H54 (cell line): ENCODE results near the gene ZNF75A.
"Not testable (repeated sequence)": the region's sequence is repeated elsewhere in the genome, so short reads cannot be mapped to it uniquely, and the experiment has no call there.

Experiments used
- DNase-seq: peaks from one replicate; pipeline ENCODE4 v3.0.0; 2011; ENCODE audit warnings: low spot score, mixed read lengths; ENCODE audit not compliant: insufficient read length
- FAIRE-seq: peaks from 3 replicates; lab custom pipeline; 2011; peaks lifted over from hg19 to GRCh38; lab: Jason Lieb, UNC
- POLR2A ChIP-seq: IDR thresholded peaks from 2 replicates; pipeline ENCODE4 v1.6.1; 2011; ENCODE audit warnings: low read depth, mild to moderate bottlenecking, low read length

ZNF75A gene

GRCh38 chr16:3305109-3306068, at the start of gene ZNF75A, which contains the start of gene TIGD7:
ZNF75A (plus strand) TSS chr16:3305497; CDS start chr16:3308429, 2,932 bp downstream.
TIGD7 (minus strand) TSS chr16:3305430; CDS start chr16:3300614, 4,816 bp downstream.
- peak; percentile 45 for FAIRE-seq

DNA sequence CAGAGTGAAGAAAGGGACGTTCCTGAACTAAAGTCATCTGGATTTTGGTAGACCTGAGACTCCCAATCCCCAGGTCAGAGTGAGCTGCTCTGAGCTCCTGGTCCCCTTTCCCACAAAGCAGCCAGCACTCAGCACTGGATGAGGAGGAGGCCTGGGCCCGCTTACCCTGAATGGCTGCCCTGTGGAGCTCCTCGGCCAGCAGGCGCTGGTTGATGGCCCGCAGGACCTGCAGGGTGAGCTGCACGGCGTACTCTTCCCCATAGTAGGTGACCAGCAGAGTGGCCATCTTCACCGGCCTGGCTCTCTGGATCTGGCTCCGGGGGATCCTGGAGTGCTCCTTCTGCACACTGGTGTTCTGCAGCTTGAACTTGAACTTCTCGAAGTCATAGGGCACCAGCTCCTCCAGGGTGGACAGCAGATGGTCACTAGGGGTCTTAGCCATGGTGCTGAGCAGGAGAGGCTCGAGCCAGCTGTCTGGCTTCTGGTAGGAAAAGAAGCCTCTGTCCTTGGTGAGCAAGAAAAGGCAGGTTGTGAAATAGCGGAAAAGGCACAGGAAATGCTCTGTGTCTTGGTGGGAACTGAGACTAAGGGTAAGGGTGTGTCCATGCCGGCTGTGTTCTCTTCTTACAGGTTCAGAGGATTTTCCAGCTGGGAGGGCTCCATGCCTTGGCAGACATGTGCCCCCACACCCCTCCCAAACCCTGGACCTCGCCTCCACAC, 49.0 kb upstream of the ZNF75A start, which contains the start of gene MEFV:
Gene MEFV (minus strand): TSS at position 488 of the 720 bp plus-strand sequence. CDS start 46 bp downstream, at position 442.
- FAIRE-seq (no peak), DNase-seq (no peak)
- no peak for TF ChIP-seq POLR2A

More at GRCh38 chr16:3305109-3306068, at the start of gene ZNF75A, which contains the start of gene TIGD7:
- peak; percentile 89 for DNase-seq
- peak; percentile 78 for TF ChIP-seq POLR2A

GRCh38 chr16:3256866-3257465, 48.3 kb upstream of the ZNF75A start:
- DNase-seq (no peak), FAIRE-seq (no peak)

DNA sequence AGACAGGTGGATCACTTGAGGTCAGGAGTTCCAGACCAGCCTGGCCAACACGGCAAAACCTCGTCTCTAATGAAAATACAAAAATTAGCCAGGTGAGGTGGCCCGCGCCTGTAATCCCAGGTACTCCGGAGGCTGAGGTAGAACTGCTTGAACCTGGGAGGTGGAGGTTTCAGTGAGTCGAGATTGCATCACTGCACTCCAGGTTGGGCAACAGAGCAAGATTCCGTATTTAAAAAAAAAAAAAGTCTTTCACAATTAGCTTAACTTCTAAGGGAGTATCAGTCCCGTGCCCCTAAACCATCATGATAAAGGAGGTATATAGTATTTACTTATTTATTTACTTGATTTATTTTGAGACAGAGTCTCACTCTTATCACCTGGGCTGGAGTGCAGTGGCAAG, 45.5 kb upstream of the ZNF75A start:
- TF ChIP-seq POLR2A = no peak
- DNase-seq = no peak
- no peak for FAIRE-seq

More at GRCh38 chr16:3256866-3257465, 48.3 kb upstream of the ZNF75A start:
- no peak for TF ChIP-seq POLR2A

- FAIRE-seq = no peak
- no peak for DNase-seq
- TF ChIP-seq POLR2A = no peak
Observed at GRCh38 chr16:3262517-3262916, 42.8 kb upstream of the ZNF75A start.

- TF ChIP-seq POLR2A = peak; percentile 52
- peak; percentile 98 for DNase-seq
- FAIRE-seq = peak; percentile 50
Observed at GRCh38 chr16:3264137-3265036, 40.9 kb upstream of the ZNF75A start.

GRCh38 chr16:3266873-3267537, 38.3 kb upstream of the ZNF75A start:
- no peak for TF ChIP-seq POLR2A
- peak; percentile 49 for DNase-seq
- FAIRE-seq = peak; percentile 60

GRCh38 chr16:3268294-3268693, 37.0 kb upstream of the ZNF75A start:
- TF ChIP-seq POLR2A = no peak
- no peak for FAIRE-seq
- DNase-seq = no peak

- DNase-seq, FAIRE-seq: not testable (repeated sequence)
Observed at GRCh38 chr16:3270718-3271117, 34.6 kb upstream of the ZNF75A start.

DNA sequence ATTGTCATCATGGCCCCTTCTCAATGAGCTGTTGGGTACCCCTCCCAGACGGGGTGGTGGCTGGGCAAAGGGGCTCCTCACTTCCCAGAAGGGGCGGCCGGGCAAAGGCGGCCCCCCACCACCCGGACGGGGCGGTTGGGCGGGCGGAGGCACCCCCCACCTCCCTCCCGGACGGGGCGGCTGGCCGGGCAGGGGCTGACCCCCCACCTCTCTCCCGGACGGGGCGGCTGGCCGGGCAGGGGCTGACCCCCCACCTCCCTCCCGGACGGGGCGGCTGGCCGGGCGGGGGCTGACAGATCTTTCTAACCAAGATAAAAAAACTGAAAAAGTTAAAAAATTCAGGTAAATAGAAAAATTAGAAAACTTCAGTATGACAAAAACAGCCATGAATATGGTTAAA, 34.0 kb upstream of the ZNF75A start:
- not testable (repeated sequence) for FAIRE-seq, DNase-seq

GRCh38 chr16:3274490-3274889, 30.8 kb upstream of the ZNF75A start:
- FAIRE-seq = no peak
- no peak for TF ChIP-seq POLR2A
- no peak for DNase-seq

GRCh38 chr16:3274947-3275346, 30.4 kb upstream of the ZNF75A start:
- FAIRE-seq (no peak), DNase-seq (no peak)
- TF ChIP-seq POLR2A = no peak
